HEK293 (cell line): ENCODE measurements around the gene ARL4A.
"Not testable (repeated sequence)": the region's sequence is repeated elsewhere in the genome, so short reads cannot be mapped to it uniquely, and the experiment has no call there.

Source experiments
- CTCF ChIA-PET: fragments of 350-600 bp; formaldehyde crosslinking; extraction: SDS; loops from one replicate; lab custom pipeline; 2021; ENCODE audit warnings: antibody characterized with exemption; lab: Yijun Ruan, JAX
- POLR2A ChIA-PET: fragments of 300-600 bp; formaldehyde crosslinking; extraction: SDS; loops from one replicate; lab custom pipeline; 2020; ENCODE audit warnings: antibody characterized with exemption, inconsistent platforms; lab: Yijun Ruan, JAX
- H3K27ac ChIP-seq: fragments of 200-500 bp; sonication (Bioruptor generic); 2 replicates; pipeline ENCODE4 v1.5.1; 2014; ENCODE audit warnings: low read depth, low read length, control low read depth, inconsistent platforms; ENCODE audit errors: extremely low read depth
- H3K36me3 ChIP-seq, 2 experiments: fragments of 200-500 bp in 1 of 2; sonication (Bioruptor generic) in 1 of 2; 1 replicate in 1 of 2; 2 replicates in 1 of 2; pipeline ENCODE4 v1.5.1; 2014 to 2017; ENCODE audit warnings: inconsistent platforms in 2 of 2, low read length in 2 of 2; ENCODE audit not compliant: control insufficient read depth in 2 of 2, insufficient read depth in 1 of 2
- H3K4me1 ChIP-seq: fragments of 200-500 bp; sonication (Bioruptor generic); 2 replicates; pipeline ENCODE4 v1.5.1; 2014; ENCODE audit warnings: mild to moderate bottlenecking, low read length, inconsistent platforms; ENCODE audit not compliant: control insufficient read depth, insufficient read depth
- H3K4me3 ChIP-seq: 2 replicates; pipeline ENCODE4 v1.5.1; 2011; ENCODE audit warnings: low read depth, mild to moderate bottlenecking, control low read depth, low read length, moderate library complexity
- H3K9me3 ChIP-seq: fragments of 200-500 bp; sonication (Bioruptor generic); 2 replicates; pipeline ENCODE4 v1.5.1; 2014; ENCODE audit warnings: low read depth, low read length, inconsistent platforms; ENCODE audit not compliant: control insufficient read depth, insufficient read depth
- CTCF ChIP-seq: fragments of 450-650 bp; formaldehyde crosslinking; IDR thresholded peaks from 2 replicates; pipeline ENCODE4 v1.5.1; 2016; ENCODE audit warnings: missing biosample characterization, missing genetic modification characterization
- MEIS1 ChIP-seq: sonication (generic); formaldehyde crosslinking; IDR thresholded peaks from 2 replicates; pipeline ENCODE4 v1.8.1; 2022; ENCODE audit warnings: missing genetic modification reagents, mild to moderate bottlenecking, borderline replicate concordance
- MZF1 ChIP-seq: fragments of 450-650 bp; formaldehyde crosslinking; IDR thresholded peaks from 2 replicates; pipeline ENCODE4 v1.5.1; 2017; ENCODE audit warnings: missing biosample characterization, missing genetic modification characterization, borderline replicate concordance
- REST ChIP-seq: fragments of 450-650 bp; formaldehyde crosslinking; IDR thresholded peaks from 2 replicates; pipeline ENCODE4 v1.5.1; 2016; ENCODE audit warnings: missing biosample characterization, missing genetic modification characterization
- SCRT1 ChIP-seq: fragments of 450-650 bp; formaldehyde crosslinking; IDR thresholded peaks from 2 replicates; pipeline ENCODE4 v1.5.1; 2016; ENCODE audit warnings: missing biosample characterization, missing genetic modification characterization, borderline replicate concordance
- SP3 ChIP-seq: fragments of 450-650 bp; formaldehyde crosslinking; IDR thresholded peaks from 2 replicates; pipeline ENCODE4 v1.5.1; 2016; ENCODE audit warnings: missing biosample characterization, missing genetic modification characterization
- TCF7L2 ChIP-seq: IDR thresholded peaks from 2 replicates; pipeline ENCODE4 v1.6.1; 2011; ENCODE audit warnings: low read depth, mild to moderate bottlenecking, inconsistent platforms, low read length, moderate library complexity, borderline replicate concordance
- YY1 ChIP-seq: fragments of 450-650 bp; formaldehyde crosslinking; IDR thresholded peaks from 2 replicates; pipeline ENCODE4 v1.5.1; 2018; ENCODE audit warnings: missing biosample characterization, missing genetic modification characterization
- ZBTB48 ChIP-seq: fragments of 450-650 bp; formaldehyde crosslinking; IDR thresholded peaks from 2 replicates; pipeline ENCODE4 v1.5.1; 2016; ENCODE audit warnings: missing biosample characterization, missing genetic modification characterization
- ZNF10 ChIP-seq: fragments of 450-650 bp; formaldehyde crosslinking; IDR thresholded peaks from 2 replicates; pipeline ENCODE4 v1.5.1; 2017; ENCODE audit warnings: missing biosample characterization, missing genetic modification characterization
- ZNF169 ChIP-seq: fragments of 450-650 bp; formaldehyde crosslinking; IDR thresholded peaks from 2 replicates; pipeline ENCODE4 v1.5.1; 2016; ENCODE audit warnings: missing biosample characterization, missing genetic modification characterization
- ZNF248 ChIP-seq: fragments of 450-650 bp; formaldehyde crosslinking; IDR thresholded peaks from 2 replicates; pipeline ENCODE4 v1.5.1; 2017; ENCODE audit warnings: missing biosample characterization, missing genetic modification characterization
- ZNF394 ChIP-seq: fragments of 450-650 bp; formaldehyde crosslinking; IDR thresholded peaks from 2 replicates; pipeline ENCODE4 v1.5.1; 2016; ENCODE audit warnings: missing biosample characterization, missing genetic modification characterization, mild to moderate bottlenecking, moderate library complexity, borderline replicate concordance
- ZNF501 ChIP-seq: fragments of 450-650 bp; formaldehyde crosslinking; IDR thresholded peaks from 2 replicates; pipeline ENCODE4 v1.5.1; 2016; ENCODE audit warnings: missing biosample characterization, missing genetic modification characterization
- ZNF580 ChIP-seq: fragments of 450-650 bp; formaldehyde crosslinking; IDR thresholded peaks from 2 replicates; pipeline ENCODE4 v1.5.1; 2016; ENCODE audit warnings: missing biosample characterization, missing genetic modification characterization
- ZNF596 ChIP-seq: fragments of 450-650 bp; IDR thresholded peaks from 2 replicates; pipeline ENCODE4 v1.5.0; 2018; ENCODE audit warnings: missing biosample characterization, mild to moderate bottlenecking, missing genetic modification characterization, moderate library complexity
- ZNF600 ChIP-seq: fragments of 450-650 bp; formaldehyde crosslinking; IDR thresholded peaks from 2 replicates; pipeline ENCODE4 v1.5.1; 2016; ENCODE audit warnings: missing biosample characterization, missing genetic modification characterization
- ZNF677 ChIP-seq: fragments of 450-650 bp; IDR thresholded peaks from 2 replicates; pipeline ENCODE4 v1.5.0; 2018; ENCODE audit warnings: missing biosample characterization, mild to moderate bottlenecking, missing genetic modification characterization, moderate library complexity
- ZNF747 ChIP-seq: fragments of 450-650 bp; formaldehyde crosslinking; IDR thresholded peaks from 2 replicates; pipeline ENCODE4 v1.5.1; 2016; ENCODE audit warnings: missing biosample characterization, missing genetic modification characterization
- ZNF837 ChIP-seq: fragments of 450-650 bp; formaldehyde crosslinking; IDR thresholded peaks from 2 replicates; pipeline ENCODE4 v1.5.1; 2016; ENCODE audit warnings: missing biosample characterization, missing genetic modification characterization
- TF ChIP-seq, protein P1 (sequence below): fragments of 450-650 bp; formaldehyde crosslinking; IDR thresholded peaks from 2 replicates; pipeline ENCODE4 v1.5.1; 2016; ENCODE audit warnings: missing biosample characterization, missing genetic modification characterization
- TF ChIP-seq, protein P2 (sequence below): fragments of 450-650 bp; formaldehyde crosslinking; IDR thresholded peaks from 2 replicates; pipeline ENCODE4 v1.5.1; 2016; ENCODE audit warnings: missing biosample characterization, missing genetic modification characterization
- TF ChIP-seq, protein P3 (sequence below): fragments of 450-650 bp; formaldehyde crosslinking; IDR thresholded peaks from 2 replicates; pipeline ENCODE4 v1.5.1; 2016; ENCODE audit warnings: missing biosample characterization, missing genetic modification characterization

ARL4A gene

DNA sequence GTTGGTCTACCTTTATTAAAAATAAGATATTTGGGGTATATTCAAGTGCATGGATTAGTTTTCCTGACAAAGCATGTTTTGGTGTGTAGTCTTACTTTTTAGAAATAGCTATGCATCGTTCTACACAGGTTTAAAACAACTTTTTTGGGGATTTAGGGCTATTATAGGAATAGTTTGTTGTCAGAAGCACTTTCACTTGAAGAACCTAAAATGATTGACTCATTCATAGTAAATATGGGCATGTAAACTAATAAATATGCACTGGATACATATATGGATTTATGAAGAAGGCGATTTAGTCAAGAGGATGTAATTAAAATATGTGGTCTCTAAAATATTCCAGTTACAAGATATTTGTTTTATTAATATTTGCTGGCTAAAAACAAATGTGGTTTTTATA lies 2.0 kb downstream of the ARL4A start:
- Histone ChIP-seq H3K4me1 (no peaks in the 10 kb centered on the region), H3K9me3 (no peaks in the 10 kb centered on the region), H3K27ac (no peak overlapping the region), H3K4me3 (peak overlapping the region; percentile 14; the same call in 1 of the 2 replicates), H3K36me3 (no peaks in the 10 kb centered on the region)
- TF ChIP-seq MZF1 (tag by site-specific recombination) (no peak), SCRT1 (tag by site-specific recombination) (no peak), ZNF580 (no peak), ZNF248 (no peak), ZNF596 (tag by site-specific recombination) (no peak), MEIS1 (CRISPR knock-in tag) (no peak), REST (tag by site-specific recombination) (no peak), ZNF837 (tag by site-specific recombination) (no peak), ZNF501 (tag by site-specific recombination) (no peak), ZNF747 (tag by site-specific recombination) (no peak)
- TF ChIP-seq, protein P1, sequence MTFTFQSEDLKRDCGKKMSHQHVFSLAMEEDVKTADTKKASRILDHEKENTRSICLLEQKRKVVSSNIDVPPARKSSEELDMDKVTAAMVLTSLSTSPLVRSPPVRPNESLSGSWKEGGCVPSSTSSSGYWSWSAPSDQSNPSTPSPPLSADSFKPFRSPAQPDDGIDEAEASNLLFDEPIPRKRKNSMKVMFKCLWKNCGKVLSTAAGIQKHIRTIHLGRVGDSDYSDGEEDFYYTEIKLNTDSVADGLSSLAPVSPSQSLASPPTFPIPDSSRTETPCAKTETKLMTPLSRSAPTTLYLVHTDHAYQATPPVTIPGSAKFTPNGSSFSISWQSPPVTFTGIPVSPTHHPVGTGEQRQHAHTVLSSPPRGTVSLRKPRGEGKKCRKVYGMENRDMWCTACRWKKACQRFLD (tag by site-specific recombination), result no peak
- TF ChIP-seq, protein P2, sequence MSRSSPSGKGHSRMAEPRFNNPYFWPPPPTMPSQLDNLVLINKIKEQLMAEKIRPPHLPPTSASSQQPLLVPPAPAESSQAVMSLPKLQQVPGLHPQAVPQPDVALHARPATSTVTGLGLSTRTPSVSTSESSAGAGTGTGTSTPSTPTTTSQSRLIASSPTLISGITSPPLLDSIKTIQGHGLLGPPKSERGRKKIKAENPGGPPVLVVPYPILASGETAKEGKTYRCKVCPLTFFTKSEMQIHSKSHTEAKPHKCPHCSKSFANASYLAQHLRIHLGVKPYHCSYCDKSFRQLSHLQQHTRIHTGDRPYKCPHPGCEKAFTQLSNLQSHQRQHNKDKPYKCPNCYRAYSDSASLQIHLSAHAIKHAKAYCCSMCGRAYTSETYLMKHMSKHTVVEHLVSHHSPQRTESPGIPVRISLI (tag by site-specific recombination), result no peak
- CTCF ChIA-PET, result interaction anchor here (0.6 to 1.4 kb wide), 2 partner anchors 408 to 428 kb away, joined by 3 to 8 read pairs; no protein-coding TSS in a partner anchor
- POLR2A ChIA-PET, result interaction anchor here (0.9 to 1.1 kb wide), 2 partner anchors 40 to 253 kb away, joined by 3 read pairs; no protein-coding TSS in a partner anchor

DNA sequence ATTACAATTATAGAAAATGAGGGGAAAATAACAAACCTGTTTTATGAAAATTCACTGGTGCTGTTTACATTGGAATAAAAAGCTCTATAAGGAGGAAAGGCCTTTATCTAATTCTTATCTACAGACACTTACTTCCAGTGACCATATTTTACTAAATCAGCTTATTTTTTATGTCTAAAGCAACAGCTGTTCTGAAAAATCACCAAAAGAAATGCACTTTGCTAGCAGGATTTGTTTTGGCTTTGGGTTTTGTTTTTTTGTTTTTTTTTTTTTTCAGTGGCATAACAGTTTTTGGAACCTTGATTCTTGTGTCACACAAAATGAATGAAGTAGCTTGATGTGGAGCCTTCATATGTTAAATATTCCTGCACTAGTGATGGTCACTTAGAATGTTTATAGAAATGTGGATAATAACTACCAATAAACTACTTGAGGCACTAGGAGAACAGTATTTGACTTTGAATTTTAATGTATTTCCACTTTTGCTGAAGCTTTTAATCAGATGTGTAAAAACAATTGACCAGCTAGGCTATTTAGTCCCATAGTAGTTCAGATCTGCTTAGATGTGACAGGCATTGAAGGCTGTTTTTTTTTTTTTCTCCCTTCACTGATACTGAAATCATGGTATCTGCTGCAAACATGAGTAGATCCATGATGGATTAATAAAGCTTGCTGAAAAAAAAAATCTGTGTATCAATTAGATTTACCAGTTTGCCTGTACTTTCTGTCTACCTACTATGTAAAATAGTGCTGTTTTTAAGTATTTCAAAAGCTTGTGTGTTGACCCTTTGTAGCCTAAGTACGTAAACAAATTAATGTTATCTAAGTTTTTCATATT lies 2.8 kb downstream of the ARL4A start:
- Histone ChIP-seq H3K27ac (no peak overlapping the region), H3K9me3 (no peaks in the 10 kb centered on the region), H3K36me3 (no peaks in the 10 kb centered on the region), H3K4me1 (no peaks in the 10 kb centered on the region), H3K4me3 (peak overlapping the region; percentile 21; the same call in 1 of the 2 replicates)
- CTCF ChIA-PET, result interaction anchor here (0.6 to 1.4 kb wide), 2 partner anchors 201 to 427 kb away, joined by 3 to 8 read pairs; no protein-coding TSS in a partner anchor
- POLR2A ChIA-PET, result interaction anchor here (0.6 to 1.1 kb wide), 4 partner anchors 39 to 252 kb away, joined by 3 to 4 read pairs (median 3); no protein-coding TSS in a partner anchor
- TF ChIP-seq ZNF248 (no peak), ZNF169 (no peak), SP3 (tag by site-specific recombination) (no peak), YY1 (tag by site-specific recombination) (no peak), TCF7L2 (no peak), ZNF394 (tag by site-specific recombination) (no peak), ZNF10 (tag by site-specific recombination) (no peak), ZNF677 (tag by site-specific recombination) (no peak), ZBTB48 (no peak), CTCF (tag by site-specific recombination) (no peak), ZNF600 (tag by site-specific recombination) (no peak)
- TF ChIP-seq, protein P3, sequence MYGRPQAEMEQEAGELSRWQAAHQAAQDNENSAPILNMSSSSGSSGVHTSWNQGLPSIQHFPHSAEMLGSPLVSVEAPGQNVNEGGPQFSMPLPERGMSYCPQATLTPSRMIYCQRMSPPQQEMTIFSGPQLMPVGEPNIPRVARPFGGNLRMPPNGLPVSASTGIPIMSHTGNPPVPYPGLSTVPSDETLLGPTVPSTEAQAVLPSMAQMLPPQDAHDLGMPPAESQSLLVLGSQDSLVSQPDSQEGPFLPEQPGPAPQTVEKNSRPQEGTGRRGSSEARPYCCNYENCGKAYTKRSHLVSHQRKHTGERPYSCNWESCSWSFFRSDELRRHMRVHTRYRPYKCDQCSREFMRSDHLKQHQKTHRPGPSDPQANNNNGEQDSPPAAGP (tag by site-specific recombination), result no peak

GRCh38 chr7:12691388-12691787 lies 4.0 kb downstream of the ARL4A start:
- H3K36me3 ChIP-seq, POLR2A ChIA-PET, H3K4me3 ChIP-seq, H3K4me1 ChIP-seq, H3K27ac ChIP-seq, H3K9me3 ChIP-seq: not testable (repeated sequence)
- CTCF ChIA-PET, result interaction anchor here (0.6 to 1.0 kb wide), 4 partner anchors 18 to 572 kb away, joined by 3 read pairs; no protein-coding TSS in a partner anchor
